Brain microvascular endothelial cell (primary cell): ENCODE measurements around the gene LRRC7.

Experiments
- DNase-seq: peaks from one replicate; pipeline ENCODE4 v3.0.0-alpha.2; 2020
- H3K27ac ChIP-seq: fragments of 250-450 bp; sonication (Bioruptor Pico); 2 replicates; pipeline ENCODE4 v1.5.1; 2020; ENCODE audit warnings: mild to moderate bottlenecking, moderate library complexity
- H3K27me3 ChIP-seq: fragments of 250-450 bp; sonication (Bioruptor Pico); replicated peaks from 2 replicates; pipeline ENCODE4 v1.5.1; 2020; ENCODE audit warnings: mild to moderate bottlenecking
- H3K36me3 ChIP-seq: fragments of 250-450 bp; sonication (Bioruptor Pico); replicated peaks from 2 replicates; pipeline ENCODE4 v1.5.1; 2020; ENCODE audit warnings: mild to moderate bottlenecking
- H3K4me3 ChIP-seq: 2 replicates; pipeline ENCODE4 v1.5.1; 2011; ENCODE audit warnings: low read depth, mild to moderate bottlenecking, control low read depth, low read length, moderate library complexity
- in situ Hi-C: cut with HindIII; loops from 2 replicates; pipeline ENCODE4 v1.10.0; 2017; ENCODE audit warnings: low sequenced_read_pairs, low pct_ligation_motif_present
- TF ChIP-seq, protein P1 (sequence below): IDR thresholded peaks from 2 replicates; pipeline ENCODE4 v1.5.1; 2011; ENCODE audit warnings: low read depth, mild to moderate bottlenecking, moderate library complexity, low read length, control low read depth, inconsistent platforms; ENCODE audit errors: missing control alignments

LRRC7 gene

DNA sequence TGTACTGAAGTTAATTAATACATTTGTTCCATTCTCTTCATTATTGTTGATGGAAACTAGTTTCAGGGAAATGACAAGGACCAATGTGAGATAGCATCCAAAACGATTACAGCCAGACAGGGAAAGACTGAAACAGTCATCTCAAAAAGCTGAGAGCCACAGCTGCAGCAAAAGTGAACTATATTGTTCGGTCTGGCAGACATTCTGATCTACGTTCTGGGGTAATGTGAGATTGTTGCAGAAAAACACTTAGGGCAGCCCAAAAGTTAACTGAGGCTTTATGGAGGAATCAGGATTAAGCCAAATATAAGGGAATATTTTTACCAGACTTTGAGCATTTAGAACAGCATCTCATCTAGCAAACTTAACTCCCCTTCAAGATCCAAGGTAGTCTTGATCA, 524.8 kb downstream of the LRRC7 start:
- TF ChIP-seq, protein P1, sequence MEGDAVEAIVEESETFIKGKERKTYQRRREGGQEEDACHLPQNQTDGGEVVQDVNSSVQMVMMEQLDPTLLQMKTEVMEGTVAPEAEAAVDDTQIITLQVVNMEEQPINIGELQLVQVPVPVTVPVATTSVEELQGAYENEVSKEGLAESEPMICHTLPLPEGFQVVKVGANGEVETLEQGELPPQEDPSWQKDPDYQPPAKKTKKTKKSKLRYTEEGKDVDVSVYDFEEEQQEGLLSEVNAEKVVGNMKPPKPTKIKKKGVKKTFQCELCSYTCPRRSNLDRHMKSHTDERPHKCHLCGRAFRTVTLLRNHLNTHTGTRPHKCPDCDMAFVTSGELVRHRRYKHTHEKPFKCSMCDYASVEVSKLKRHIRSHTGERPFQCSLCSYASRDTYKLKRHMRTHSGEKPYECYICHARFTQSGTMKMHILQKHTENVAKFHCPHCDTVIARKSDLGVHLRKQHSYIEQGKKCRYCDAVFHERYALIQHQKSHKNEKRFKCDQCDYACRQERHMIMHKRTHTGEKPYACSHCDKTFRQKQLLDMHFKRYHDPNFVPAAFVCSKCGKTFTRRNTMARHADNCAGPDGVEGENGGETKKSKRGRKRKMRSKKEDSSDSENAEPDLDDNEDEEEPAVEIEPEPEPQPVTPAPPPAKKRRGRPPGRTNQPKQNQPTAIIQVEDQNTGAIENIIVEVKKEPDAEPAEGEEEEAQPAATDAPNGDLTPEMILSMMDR, result no peak
- Histone ChIP-seq H3K4me3 (no peak overlapping the region), H3K27ac (no peak overlapping the region), H3K27me3 (no peaks in the 10 kb centered on the region), H3K36me3 (no peaks in the 10 kb centered on the region)
- DNase-seq, result no peak
- in situ Hi-C loops, result no loop called here

DNA sequence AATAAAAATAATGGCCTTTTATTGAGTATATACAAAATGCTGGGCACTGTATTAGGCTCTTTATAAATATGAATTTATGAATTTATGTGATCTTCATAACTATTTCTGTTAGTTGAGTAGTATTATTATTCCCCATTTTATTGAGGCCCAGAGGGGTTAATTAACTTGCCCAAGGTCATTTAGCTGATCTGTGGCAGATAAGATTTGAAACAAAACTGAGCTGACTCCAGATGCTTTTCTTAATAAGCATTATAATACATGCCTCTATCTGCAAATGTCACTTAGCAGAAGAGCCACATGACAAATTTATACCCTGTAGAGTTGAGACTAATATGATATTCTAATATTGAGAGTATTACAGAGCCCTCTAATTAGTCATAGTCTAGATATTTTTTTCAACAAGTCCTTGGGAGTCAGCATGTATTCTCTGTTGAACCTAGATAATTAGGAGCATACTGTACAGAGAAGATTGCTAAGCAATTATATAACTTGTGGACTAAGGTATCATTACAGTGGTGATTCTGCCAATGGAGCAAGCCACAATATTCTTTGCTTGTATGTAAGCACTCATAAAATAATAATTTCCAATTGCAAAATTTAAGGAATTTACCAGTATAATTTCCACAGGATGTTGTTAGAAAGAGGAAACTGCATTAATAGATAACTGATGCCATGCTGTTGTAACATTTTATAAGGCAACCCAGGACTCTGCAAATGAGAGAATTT, 525.7 kb downstream of the LRRC7 start:
- H3K4me3 ChIP-seq, result no peak overlapping the region
- TF ChIP-seq, protein P1, result no peak
- no peaks in the 10 kb centered on the region for H3K27me3 ChIP-seq
- no peak for DNase-seq
- in situ Hi-C loops, result no loop called here
- no peak overlapping the region for H3K27ac ChIP-seq
- H3K36me3 ChIP-seq, result no peaks in the 10 kb centered on the region

DNA sequence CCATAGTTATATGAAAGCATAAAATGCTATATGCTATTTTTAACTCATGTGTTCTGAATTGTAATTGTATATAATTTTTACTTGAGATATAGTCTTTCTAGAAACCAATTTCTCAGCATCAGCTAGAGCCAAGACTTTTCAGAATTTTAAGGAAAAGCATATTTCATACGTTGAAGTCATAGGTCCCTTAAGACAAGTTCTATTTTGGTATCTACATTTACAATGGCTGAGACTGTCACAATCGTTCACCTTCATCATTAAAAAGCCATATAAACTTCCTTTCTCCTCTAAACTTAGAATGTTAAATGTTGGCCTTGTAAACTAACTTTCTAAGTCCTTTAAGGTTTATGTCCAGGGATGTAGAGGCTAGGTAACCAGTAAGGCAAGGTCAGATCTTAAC, 533.5 kb downstream of the LRRC7 start:
- TF ChIP-seq, protein P1, result no peak

DNA sequence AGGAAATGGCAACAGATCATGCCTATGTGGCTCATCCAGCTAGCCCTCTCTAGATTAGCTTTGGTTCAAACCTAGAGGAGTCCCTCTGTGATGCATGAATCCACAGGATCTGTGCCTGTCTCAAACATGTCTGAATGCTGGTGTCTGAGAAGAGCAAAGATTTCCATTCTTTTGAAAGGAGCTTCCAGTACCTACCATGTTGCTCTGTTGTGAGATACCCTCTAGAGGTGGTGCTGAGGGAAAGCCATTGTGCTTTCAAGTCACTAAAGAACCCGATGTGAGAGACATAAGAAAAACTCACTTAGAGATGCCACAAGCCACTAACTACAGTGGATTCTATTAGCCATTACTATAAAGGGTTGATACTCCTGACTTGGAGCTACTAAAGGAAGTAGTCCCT, 534.1 kb downstream of the LRRC7 start:
- DNase-seq, result no peak
- TF ChIP-seq, protein P1, result no peak
- Histone ChIP-seq H3K36me3 (no peaks in the 10 kb centered on the region), H3K4me3 (no peak overlapping the region), H3K27me3 (no peaks in the 10 kb centered on the region), H3K27ac (no peak overlapping the region)
- in situ Hi-C loops, result no loop called here

More for the DNA sequence above, 533.5 kb downstream of the LRRC7 start:
- Histone ChIP-seq H3K36me3 (no peaks in the 10 kb centered on the region), H3K4me3 (no peak overlapping the region), H3K27ac (no peak overlapping the region), H3K27me3 (no peaks in the 10 kb centered on the region)
- in situ Hi-C loops, result no loop called here
- no peak for DNase-seq

DNA sequence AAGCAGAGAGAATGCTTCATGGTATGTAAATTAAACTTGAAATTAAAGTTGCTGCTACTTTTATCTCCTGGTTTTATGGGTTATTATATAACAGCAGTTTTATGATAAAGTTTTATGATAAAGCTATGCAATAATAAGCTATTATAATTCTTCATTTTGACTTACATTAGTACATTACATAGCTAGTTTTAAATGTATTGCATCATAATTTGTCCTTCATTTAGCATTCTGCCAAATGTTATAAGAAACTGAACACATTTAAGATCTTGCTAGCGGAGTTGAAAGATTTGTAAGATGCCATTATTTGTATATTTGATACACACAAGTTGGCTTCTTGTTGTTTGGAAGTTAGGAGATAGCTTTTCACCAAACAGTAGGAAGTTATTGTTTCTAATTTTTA, 536.0 kb downstream of the LRRC7 start:
- TF ChIP-seq, protein P1, result no peak
- Histone ChIP-seq H3K27ac (no peak overlapping the region), H3K4me3 (no peak overlapping the region), H3K36me3 (no peaks in the 10 kb centered on the region), H3K27me3 (no peaks in the 10 kb centered on the region)
- in situ Hi-C loops, result no loop called here
- DNase-seq, result no peak

DNA sequence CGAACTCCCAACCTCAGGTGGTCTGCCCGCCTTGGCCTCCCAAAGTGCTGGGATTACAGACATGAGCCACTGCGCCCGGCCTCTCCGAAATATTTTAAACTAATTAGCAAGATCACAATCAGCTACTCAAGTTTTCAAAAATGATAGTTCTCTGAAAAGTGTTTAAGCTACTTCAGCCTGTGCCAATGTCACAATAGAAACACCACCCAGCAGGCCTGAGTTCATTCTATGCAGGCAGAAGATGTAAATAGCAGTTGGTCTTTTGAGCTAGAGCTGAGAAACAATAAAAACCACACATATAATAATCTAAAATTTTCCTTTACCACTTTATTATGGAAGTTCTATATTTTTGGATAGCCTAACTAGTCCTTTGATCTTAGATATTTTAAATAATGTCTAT, 541.5 kb downstream of the LRRC7 start:
- no peaks in the 10 kb centered on the region for H3K36me3 ChIP-seq
- H3K4me3 ChIP-seq, result no peak overlapping the region
- H3K27ac ChIP-seq, result no peak overlapping the region
- no peak for DNase-seq
- in situ Hi-C loops, result no loop called here
- H3K27me3 ChIP-seq, result no peaks in the 10 kb centered on the region
- TF ChIP-seq, protein P1, result no peak
